CD14-positive monocyte (primary cell): ENCODE results near the gene CPEB4. TPM values are rescaled to one million over a fixed set of nuclear protein-coding genes. Genes with fewer than 3 reads are reported as not detected.

Source experiments
- DNase-seq, 3 donors: peaks; one replicate each; pipeline ENCODE4 v3.0.0-alpha.2; 2011 to 2022
- H2AFZ ChIP-seq: 2 replicates; pipeline ENCODE4 v1.6.0; 2012; ENCODE audit warnings: mild to moderate bottlenecking, low read depth, low read length, inconsistent platforms; ENCODE audit not compliant: insufficient read depth, poor library complexity, severe bottlenecking
- H3K27ac ChIP-seq, 2 donors: 1 replicate in 1 of 2; 2 replicates in 1 of 2; pipeline ENCODE4 v1.5.1; 2012 to 2013; ENCODE audit warnings: low read length in 2 of 2, control low read depth in 1 of 2, inconsistent platforms in 1 of 2, low read depth in 1 of 2, mild to moderate bottlenecking in 1 of 2
- H3K27me3 ChIP-seq, 2 donors: one replicate each; pipeline versions ENCODE4 v1.6.0 to v1.6.1; 2011 to 2013; ENCODE audit warnings: low read length in 2 of 2; ENCODE audit not compliant: control insufficient read depth in 2 of 2, insufficient read depth in 2 of 2
- H3K36me3 ChIP-seq, 2 donors: replicated peaks in 1 of 2; 1 replicate in 1 of 2; 2 replicates in 1 of 2; pipeline versions ENCODE4 v1.5.1 to v1.6.1; 2012 to 2013; ENCODE audit warnings: low read length in 2 of 2, control low read depth in 1 of 2, inconsistent platforms in 1 of 2, mild to moderate bottlenecking in 1 of 2; ENCODE audit not compliant: insufficient read depth in 2 of 2, control insufficient read depth in 1 of 2
- H3K4me1 ChIP-seq, 2 donors: 1 replicate in 1 of 2; 2 replicates in 1 of 2; pipeline versions ENCODE4 v1.5.1 to v1.6.1; 2012 to 2013; ENCODE audit warnings: low read length in 2 of 2, control low read depth in 1 of 2, inconsistent platforms in 1 of 2, mild to moderate bottlenecking in 1 of 2, moderate library complexity in 1 of 2; ENCODE audit not compliant: insufficient read depth in 2 of 2, control insufficient read depth in 1 of 2
- H3K4me2 ChIP-seq: replicated peaks from 2 replicates; pipeline ENCODE3; 2012; ENCODE audit warnings: low read length, moderate library complexity, mild to moderate bottlenecking; ENCODE audit not compliant: poor library complexity, severe bottlenecking; ENCODE audit errors: extremely low read depth
- H3K4me3 ChIP-seq, 3 experiments: fragments of 200-600 bp in 1 of 3; sonication (generic) in 1 of 3; replicated peaks in 1 of 3; 1 replicate in 2 of 3; 2 replicates in 1 of 3; pipeline ENCODE4 v1.5.1; 2011 to 2013; ENCODE audit warnings: low read length in 3 of 3, mild to moderate bottlenecking in 3 of 3, control low read depth in 2 of 3, low read depth in 2 of 3, inconsistent platforms in 1 of 3, moderate library complexity in 1 of 3
- H3K79me2 ChIP-seq: 2 replicates; pipeline ENCODE4 v1.6.0; 2012; ENCODE audit warnings: mild to moderate bottlenecking, control low read depth, inconsistent platforms, low read length, moderate library complexity; ENCODE audit not compliant: insufficient read depth
- H3K9ac ChIP-seq: 2 replicates; pipeline ENCODE4 v1.6.0; 2017; ENCODE audit warnings: low read length, mild to moderate bottlenecking; ENCODE audit not compliant: insufficient read depth, poor library complexity, severe bottlenecking
- H3K9me3 ChIP-seq, 2 donors: replicated peaks in 1 of 2; 1 replicate in 1 of 2; 2 replicates in 1 of 2; pipeline versions ENCODE4 v1.5.1 to v1.6.1; 2012 to 2013; ENCODE audit warnings: low read length in 2 of 2, control low read depth in 1 of 2; ENCODE audit not compliant: control insufficient read depth in 1 of 2, insufficient read depth in 1 of 2
- H4K20me1 ChIP-seq: 2 replicates; pipeline ENCODE4 v1.6.0; 2012; ENCODE audit warnings: mild to moderate bottlenecking, low read length, control low read depth, moderate library complexity; ENCODE audit not compliant: insufficient read depth
- H3K27ac Mint-ChIP-seq, 7 donors: one replicate each; pipeline ENCODE4 v1.8.0; 2020; ENCODE audit warnings: mild to moderate bottlenecking in 7 of 7, mixed read lengths in 7 of 7, moderate library complexity in 6 of 7, inconsistent platforms in 2 of 7
- H3K27me3 Mint-ChIP-seq, 3 donors: one replicate each; pipeline ENCODE4 v1.8.0; 2021 to 2022; ENCODE audit warnings: low read depth in 3 of 3, mild to moderate bottlenecking in 3 of 3, mixed read lengths in 3 of 3, moderate library complexity in 3 of 3, inconsistent platforms in 1 of 3
- H3K36me3 Mint-ChIP-seq, 2 donors: one replicate each; pipeline ENCODE4 v1.8.0; 2020; ENCODE audit warnings: mixed read lengths in 2 of 2, inconsistent platforms in 1 of 2, mild to moderate bottlenecking in 1 of 2
- H3K4me1 Mint-ChIP-seq: one replicate; pipeline ENCODE4 v1.8.0; 2020; ENCODE audit warnings: mild to moderate bottlenecking, mixed read lengths
- H3K4me3 Mint-ChIP-seq, 2 donors: one replicate each; pipeline ENCODE4 v1.8.0; 2020; ENCODE audit warnings: mild to moderate bottlenecking in 2 of 2, mixed read lengths in 2 of 2, moderate library complexity in 1 of 2
- H3K9me3 Mint-ChIP-seq, 7 donors: one replicate each; pipeline ENCODE4 v1.8.0; 2020 to 2022; ENCODE audit warnings: mixed read lengths in 7 of 7, mild to moderate bottlenecking in 6 of 7, moderate library complexity in 6 of 7, inconsistent platforms in 2 of 7
- WGBS: methylation state at CpG from one replicate; pipeline ENCODE4 v1.1.5; 2013; ENCODE audit warnings: missing lambda C conversion rate; ENCODE audit not compliant: insufficient coverage; 5-methylcytosine and 5-hydroxymethylcytosine counted together
- intact Hi-C, 2 donors: fragments of 100-400 bp; cut with micrococcal nuclease; formaldehyde crosslinking; loops; one replicate each; pipeline versions ENCODE4 v1.15.0 to v1.15.1; 2023
- polyA plus RNA-seq, 3 donors: library from polyadenylated mRNA; depleted of rRNA in 1 of 3; unstranded in 2 of 3; stranded (reverse) in 1 of 3; fragments of 300-500 nt in 2 of 3; fragments of >200 nt in 1 of 3; fragmentation: Illumina TruSeq in 2 of 3; gene quantifications; 1 replicate in 2 of 3; 2 replicates in 1 of 3; pipeline ENCODE4 v1.2.3, GENCODE V29; 2012 to 2021
- TF ChIP-seq, protein P1 (sequence below): fragments of 200-600 bp; IDR thresholded peaks from one replicate; pipeline ENCODE4 v1.8.0; 2022; ENCODE audit warnings: antibody characterized with exemption, mild to moderate bottlenecking

CPEB4 gene
- polyA plus RNA-seq, 3 donors, result 10.7 to 27.3 (median 13.9) TPM

DNA sequence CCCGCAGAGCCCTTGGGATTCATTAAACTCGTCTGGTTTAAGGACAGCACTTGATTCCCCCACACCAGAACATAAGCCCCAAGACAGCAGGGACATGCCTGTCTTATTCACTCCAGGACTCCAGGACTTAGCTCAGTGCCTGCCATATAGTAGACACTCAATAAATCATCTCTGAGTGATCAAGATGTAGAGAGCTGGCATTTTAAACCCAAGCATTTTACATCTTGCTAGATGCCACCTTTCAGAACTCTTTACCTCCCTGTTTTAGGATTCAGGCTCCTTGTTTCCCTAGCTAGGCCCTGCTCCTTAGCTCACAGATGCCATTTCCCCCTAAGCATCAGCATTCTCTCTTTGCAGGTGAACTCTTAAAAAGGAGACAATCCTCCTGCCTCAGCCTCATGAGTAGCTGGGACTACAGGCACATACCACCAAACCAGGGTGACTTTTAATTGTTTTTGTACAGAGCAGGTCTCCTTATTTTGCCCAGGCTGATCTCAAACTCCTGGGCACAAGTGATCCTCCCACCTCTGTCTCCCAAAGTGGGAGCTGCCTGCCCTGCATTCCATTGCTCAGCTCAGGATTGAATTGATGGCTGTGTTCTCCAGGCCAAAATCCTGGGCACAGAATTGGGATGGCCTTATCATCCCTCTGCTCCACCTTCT lies 32.0 kb upstream of the CPEB4 start:
- no peak for DNase-seq
- peaks cover 0 to 1% (median 0%) of the 10 kb centered on the region in 7 donors for H3K9me3 Mint-ChIP-seq
- Histone ChIP-seq H3K79me2 (no peaks in the 10 kb centered on the region), H3K27me3 (no peaks in the 10 kb centered on the region), H3K27ac (no peak overlapping the region), H3K4me3 (no peak overlapping the region), H3K4me2 (no peak overlapping the region), H3K36me3 (no peaks in the 10 kb centered on the region), H4K20me1 (no peaks in the 10 kb centered on the region), H3K9me3 (no peaks in the 10 kb centered on the region), H3K9ac (no peak overlapping the region), H3K4me1 (peaks cover 17 to 18% of the 10 kb centered on the region in 2 donors), H2AFZ (no peak overlapping the region)
- H3K36me3 Mint-ChIP-seq, result no peaks in the 10 kb centered on the region
- intact Hi-C loops, result no loop called here
- peaks cover 25% of the 10 kb centered on the region for H3K4me1 Mint-ChIP-seq
- TF ChIP-seq, protein P1, sequence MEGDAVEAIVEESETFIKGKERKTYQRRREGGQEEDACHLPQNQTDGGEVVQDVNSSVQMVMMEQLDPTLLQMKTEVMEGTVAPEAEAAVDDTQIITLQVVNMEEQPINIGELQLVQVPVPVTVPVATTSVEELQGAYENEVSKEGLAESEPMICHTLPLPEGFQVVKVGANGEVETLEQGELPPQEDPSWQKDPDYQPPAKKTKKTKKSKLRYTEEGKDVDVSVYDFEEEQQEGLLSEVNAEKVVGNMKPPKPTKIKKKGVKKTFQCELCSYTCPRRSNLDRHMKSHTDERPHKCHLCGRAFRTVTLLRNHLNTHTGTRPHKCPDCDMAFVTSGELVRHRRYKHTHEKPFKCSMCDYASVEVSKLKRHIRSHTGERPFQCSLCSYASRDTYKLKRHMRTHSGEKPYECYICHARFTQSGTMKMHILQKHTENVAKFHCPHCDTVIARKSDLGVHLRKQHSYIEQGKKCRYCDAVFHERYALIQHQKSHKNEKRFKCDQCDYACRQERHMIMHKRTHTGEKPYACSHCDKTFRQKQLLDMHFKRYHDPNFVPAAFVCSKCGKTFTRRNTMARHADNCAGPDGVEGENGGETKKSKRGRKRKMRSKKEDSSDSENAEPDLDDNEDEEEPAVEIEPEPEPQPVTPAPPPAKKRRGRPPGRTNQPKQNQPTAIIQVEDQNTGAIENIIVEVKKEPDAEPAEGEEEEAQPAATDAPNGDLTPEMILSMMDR, result no peak
- WGBS, result 87% methylated on average over 2 of the region's 2 CpGs
- H3K4me3 Mint-ChIP-seq, result no peak overlapping the region
- H3K27ac Mint-ChIP-seq, result no peak overlapping the region
- peaks cover 2 to 14% (median 3%) of the 10 kb centered on the region in 3 donors for H3K27me3 Mint-ChIP-seq

DNA sequence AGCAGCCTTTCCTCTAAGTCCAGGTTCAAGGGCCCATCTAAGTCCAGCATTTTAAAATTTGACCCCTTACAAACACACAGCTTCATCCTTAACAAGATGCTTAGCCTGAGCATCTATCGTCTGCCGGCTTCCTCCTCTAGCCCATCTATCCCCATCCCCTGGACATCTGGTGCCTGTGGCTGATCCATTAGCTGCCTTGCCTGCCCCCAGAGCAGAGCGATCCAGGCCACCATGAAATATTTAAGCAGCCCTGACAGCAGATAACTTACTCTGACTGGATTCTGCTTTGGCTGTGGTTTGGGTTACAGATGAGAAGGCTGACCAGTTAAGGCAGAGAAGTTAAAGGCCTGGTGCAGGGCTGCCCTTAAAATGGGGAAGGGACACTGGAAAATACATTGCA lies 30.9 kb upstream of the CPEB4 start:
- H3K27me3 ChIP-seq, result no peaks in the 10 kb centered on the region
- intact Hi-C loops, result no loop called here
- no peak overlapping the region for H3K4me3 ChIP-seq
- H2AFZ ChIP-seq, result no peak overlapping the region
- 100% methylated on average over 2 of the region's 3 CpGs for WGBS
- peaks cover 21% of the 10 kb centered on the region for H3K4me1 Mint-ChIP-seq
- no peak for DNase-seq
- H3K36me3 Mint-ChIP-seq, result no peaks in the 10 kb centered on the region
- no peaks in the 10 kb centered on the region for H3K79me2 ChIP-seq
- peaks cover 0 to 1% (median 0%) of the 10 kb centered on the region in 7 donors for H3K9me3 Mint-ChIP-seq
- no peaks in the 10 kb centered on the region for H4K20me1 ChIP-seq
- H3K4me3 Mint-ChIP-seq, result no peak overlapping the region
- no peak overlapping the region for H3K27ac ChIP-seq
- peaks cover 2 to 14% (median 3%) of the 10 kb centered on the region in 3 donors for H3K27me3 Mint-ChIP-seq
- no peak overlapping the region for H3K4me2 ChIP-seq
- no peaks in the 10 kb centered on the region for H3K36me3 ChIP-seq
- peak overlapping the region in 1 of 7 donors; percentile 9 for H3K27ac Mint-ChIP-seq
- H3K4me1 ChIP-seq, result peaks cover 16% of the 10 kb centered on the region in 2 donors
- TF ChIP-seq, protein P1, result no peak
- H3K9ac ChIP-seq, result no peak overlapping the region
- no peaks in the 10 kb centered on the region for H3K9me3 ChIP-seq
